Osteocyte (in vitro differentiated cells): Measurements from ENCODE around the gene CHST7. TPM values are rescaled to one million over a fixed set of nuclear protein-coding genes. Genes with fewer than 3 reads are reported as not detected.

Source experiments
- DNase-seq: peaks from one replicate; pipeline ENCODE4 v3.0.0; 2021; ENCODE audit warnings: mixed read lengths; ENCODE audit not compliant: unreplicated experiment; ENCODE audit errors: extremely low spot score
- H3K27ac Mint-ChIP-seq: one replicate; pipeline ENCODE4 v1.8.0; 2021; ENCODE audit warnings: mild to moderate bottlenecking, mixed read lengths; ENCODE audit not compliant: unreplicated experiment
- H3K27me3 Mint-ChIP-seq: one replicate; pipeline ENCODE4 v1.8.0; 2021; ENCODE audit warnings: mixed read lengths; ENCODE audit not compliant: unreplicated experiment
- H3K36me3 Mint-ChIP-seq: one replicate; pipeline ENCODE4 v1.8.0; 2021; ENCODE audit warnings: mixed read lengths; ENCODE audit not compliant: unreplicated experiment
- H3K4me1 Mint-ChIP-seq: one replicate; pipeline ENCODE4 v1.8.0; 2021; ENCODE audit warnings: mixed read lengths; ENCODE audit not compliant: unreplicated experiment
- H3K4me3 Mint-ChIP-seq: one replicate; pipeline ENCODE4 v1.8.0; 2021; ENCODE audit warnings: mild to moderate bottlenecking, moderate library complexity, mixed read lengths; ENCODE audit not compliant: unreplicated experiment
- H3K9me3 Mint-ChIP-seq: one replicate; pipeline ENCODE4 v1.8.0; 2021; ENCODE audit warnings: mixed read lengths; ENCODE audit not compliant: unreplicated experiment
- CTCF ChIP-seq: fragments of 200-600 bp; sonication (generic); IDR thresholded peaks from 2 replicates; pipeline ENCODE4 v1.5.0; 2021; ENCODE audit warnings: antibody characterized with exemption, mild to moderate bottlenecking, moderate library complexity
- total RNA-seq: library from RNA; stranded (reverse); gene quantifications from 2 replicates; pipeline ENCODE4 v1.2.1, GENCODE V29; 2021

Gene CHST7
- total RNA-seq, 1 donor from 2014 or later = 14.8 TPM

- H3K4me1 Mint-ChIP-seq = peaks cover 26% of the 10 kb centered on the region
- DNase-seq = no peak
- peak overlapping the region; percentile 80 for H3K4me3 Mint-ChIP-seq
- no peaks in the 10 kb centered on the region for H3K9me3 Mint-ChIP-seq
- TF ChIP-seq CTCF = no peak
- no peaks in the 10 kb centered on the region for H3K36me3 Mint-ChIP-seq
- H3K27ac Mint-ChIP-seq = peak overlapping the region; percentile 58
- H3K27me3 Mint-ChIP-seq = no peaks in the 10 kb centered on the region
These were observed 2.0 kb downstream of the CHST7 start for GRCh38 chrX:46575586-46575985.

- H3K27ac Mint-ChIP-seq = peak overlapping the region; percentile 25
- no peak for TF ChIP-seq CTCF
- no peak for DNase-seq
These were observed 2.4 kb downstream of the CHST7 start for GRCh38 chrX:46575991-46576392.

GRCh38 chrX:46576458-46576857 is 2.9 kb downstream of the CHST7 start:
- no peak for DNase-seq
- TF ChIP-seq CTCF = no peak
- Mint-ChIP-seq H3K27me3 (no peaks in the 10 kb centered on the region), H3K27ac (peak overlapping the region; percentile 25), H3K36me3 (no peaks in the 10 kb centered on the region), H3K9me3 (no peaks in the 10 kb centered on the region), H3K4me3 (peak overlapping the region; percentile 80), H3K4me1 (peaks cover 27% of the 10 kb centered on the region)

More at GRCh38 chrX:46575991-46576392, 2.4 kb downstream of the CHST7 start:
- Mint-ChIP-seq H3K27me3 (no peaks in the 10 kb centered on the region), H3K4me3 (peak overlapping the region; percentile 80), H3K36me3 (no peaks in the 10 kb centered on the region), H3K9me3 (no peaks in the 10 kb centered on the region), H3K4me1 (peaks cover 27% of the 10 kb centered on the region)

- H3K27me3 Mint-ChIP-seq = no peaks in the 10 kb centered on the region
- H3K36me3 Mint-ChIP-seq = no peaks in the 10 kb centered on the region
- no peak for DNase-seq
- H3K9me3 Mint-ChIP-seq = no peaks in the 10 kb centered on the region
- H3K27ac Mint-ChIP-seq = peak overlapping the region; percentile 25
- H3K4me1 Mint-ChIP-seq = peaks cover 35% of the 10 kb centered on the region
- H3K4me3 Mint-ChIP-seq = peak overlapping the region; percentile 80
- TF ChIP-seq CTCF = no peak
These were observed 3.8 kb downstream of the CHST7 start for GRCh38 chrX:46577221-46578005.

- DNase-seq = no peak
- Mint-ChIP-seq H3K36me3 (no peaks in the 10 kb centered on the region), H3K4me1 (peaks cover 51% of the 10 kb centered on the region), H3K27ac (no peak overlapping the region), H3K9me3 (no peaks in the 10 kb centered on the region), H3K27me3 (no peaks in the 10 kb centered on the region), H3K4me3 (no peak overlapping the region)
- no peak for TF ChIP-seq CTCF
These were observed 5.7 kb downstream of the CHST7 start for GRCh38 chrX:46579250-46579649.
